Choroid plexus epithelial cell (primary cell): ENCODE measurements around the gene MEPCE.

Experiments used
- DNase-seq: peaks from one replicate; pipeline ENCODE4 v3.0.0-alpha.2; 2010; ENCODE audit warnings: low read depth
- H3K4me3 ChIP-seq: 2 replicates; pipeline ENCODE4 v1.5.1; 2011; ENCODE audit warnings: low read depth, mild to moderate bottlenecking, control low read depth, low read length, moderate library complexity
- TF ChIP-seq, protein P1 (sequence below): conservative IDR thresholded peaks from 2 replicates; pipeline ENCODE4 v1.5.1; 2011; ENCODE audit warnings: low read depth, mild to moderate bottlenecking, control low read depth, inconsistent platforms, low read length, moderate library complexity

Gene MEPCE

GRCh38 chr7:100478958-100479660, 49.5 kb downstream of the MEPCE start, which contains the start of gene TSC22D4:
Gene TSC22D4, minus strand, starts transcription at chr7:100479214. Its CDS starts 1,176 bp downstream, at chr7:100478038.
- peak; percentile 98 for DNase-seq
- H3K4me3 ChIP-seq, result peak within 1 kb of the TSS; percentile 94
- TF ChIP-seq, protein P1, sequence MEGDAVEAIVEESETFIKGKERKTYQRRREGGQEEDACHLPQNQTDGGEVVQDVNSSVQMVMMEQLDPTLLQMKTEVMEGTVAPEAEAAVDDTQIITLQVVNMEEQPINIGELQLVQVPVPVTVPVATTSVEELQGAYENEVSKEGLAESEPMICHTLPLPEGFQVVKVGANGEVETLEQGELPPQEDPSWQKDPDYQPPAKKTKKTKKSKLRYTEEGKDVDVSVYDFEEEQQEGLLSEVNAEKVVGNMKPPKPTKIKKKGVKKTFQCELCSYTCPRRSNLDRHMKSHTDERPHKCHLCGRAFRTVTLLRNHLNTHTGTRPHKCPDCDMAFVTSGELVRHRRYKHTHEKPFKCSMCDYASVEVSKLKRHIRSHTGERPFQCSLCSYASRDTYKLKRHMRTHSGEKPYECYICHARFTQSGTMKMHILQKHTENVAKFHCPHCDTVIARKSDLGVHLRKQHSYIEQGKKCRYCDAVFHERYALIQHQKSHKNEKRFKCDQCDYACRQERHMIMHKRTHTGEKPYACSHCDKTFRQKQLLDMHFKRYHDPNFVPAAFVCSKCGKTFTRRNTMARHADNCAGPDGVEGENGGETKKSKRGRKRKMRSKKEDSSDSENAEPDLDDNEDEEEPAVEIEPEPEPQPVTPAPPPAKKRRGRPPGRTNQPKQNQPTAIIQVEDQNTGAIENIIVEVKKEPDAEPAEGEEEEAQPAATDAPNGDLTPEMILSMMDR, result no peak

- no peak for DNase-seq
- TF ChIP-seq, protein P1, result no peak
- no peak overlapping the region for H3K4me3 ChIP-seq
Observed at GRCh38 chr7:100481466-100481865, 51.8 kb downstream of the MEPCE start.

DNA sequence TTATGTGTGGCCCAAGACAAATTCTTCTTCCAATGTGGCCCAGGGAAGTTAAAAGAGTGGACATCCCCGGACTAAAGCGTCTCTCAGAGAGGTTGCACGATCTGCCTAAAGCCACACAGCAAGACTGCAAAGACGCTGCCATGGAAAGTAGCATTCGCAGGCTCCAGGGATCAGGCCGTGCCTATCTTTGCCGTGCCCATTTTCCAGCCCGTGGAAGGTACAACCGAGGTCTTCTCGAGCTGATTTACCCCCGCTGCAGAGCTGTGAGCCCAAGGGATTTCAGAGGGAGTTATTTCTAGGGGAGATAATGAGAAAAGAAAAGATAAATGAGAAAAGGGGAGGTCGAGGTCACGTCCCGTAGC, 53.1 kb downstream of the MEPCE start:
- no peak for DNase-seq

GRCh38 chr7:100483090-100483721, 53.6 kb downstream of the MEPCE start:
- TF ChIP-seq, protein P1, result peak; percentile 35
- peak overlapping the region; percentile 56 for H3K4me3 ChIP-seq
- peak; percentile 36 for DNase-seq

More for the DNA sequence above, 53.1 kb downstream of the MEPCE start:
- H3K4me3 ChIP-seq, result peak overlapping the region; percentile 56
- TF ChIP-seq, protein P1, result no peak
